Left renal pelvis (tissue), 4 donors: ENCODE measurements around the gene KCNG4. TPM values are rescaled to one million over a fixed set of nuclear protein-coding genes. Genes with fewer than 3 reads are reported as not detected.

ENCODE experiments used
- DNase-seq, 4 donors: peaks; one replicate each; pipeline ENCODE4 v3.0.0-alpha.2; 2013; ENCODE audit warnings: low read depth in 4 of 4, low spot score in 3 of 4
- polyA plus RNA-seq, 4 donors: library from polyadenylated mRNA; unstranded; fragments of 120-200 nt; gene quantifications; one replicate each; pipeline ENCODE4 v1.2.1, GENCODE V29; 2013; ENCODE audit not compliant: insufficient read length in 4 of 4

KCNG4 gene
- polyA plus RNA-seq, 4 donors: 0.03 to 0.09 TPM; not detected in 2

DNA sequence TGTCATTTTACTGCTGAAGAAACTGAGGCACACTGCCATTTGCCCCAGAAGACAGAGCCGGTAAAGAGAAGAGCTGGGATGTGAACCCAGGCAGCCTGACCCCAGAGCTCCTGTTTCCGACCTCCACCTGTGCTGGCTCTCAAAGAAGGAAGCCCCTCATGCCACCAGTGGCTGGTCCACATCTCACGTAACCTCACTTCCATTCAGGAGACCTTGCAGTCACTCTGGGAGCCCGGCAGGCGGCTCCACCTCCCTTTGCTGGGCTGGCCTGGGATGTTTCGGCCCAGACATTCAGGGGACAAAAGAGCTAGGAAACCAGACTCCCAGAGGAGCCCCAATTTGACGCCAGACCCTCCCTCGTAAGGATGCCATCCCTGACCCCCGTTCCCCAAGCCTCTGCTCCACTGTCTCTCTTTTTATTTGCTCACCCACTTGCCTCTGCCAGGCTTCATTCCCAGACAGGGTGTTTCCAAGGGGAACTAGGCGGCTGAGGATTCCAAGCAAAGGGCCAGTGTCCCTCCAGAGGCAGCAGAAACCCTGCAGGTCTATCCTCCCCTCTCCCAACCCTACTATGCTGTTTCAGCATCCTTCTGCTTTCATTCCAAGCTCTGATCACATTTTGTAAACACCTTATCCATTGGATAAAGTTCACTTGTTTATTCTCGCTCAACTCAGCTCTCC is 55.8 kb downstream of the KCNG4 start:
- no peak for DNase-seq

DNA sequence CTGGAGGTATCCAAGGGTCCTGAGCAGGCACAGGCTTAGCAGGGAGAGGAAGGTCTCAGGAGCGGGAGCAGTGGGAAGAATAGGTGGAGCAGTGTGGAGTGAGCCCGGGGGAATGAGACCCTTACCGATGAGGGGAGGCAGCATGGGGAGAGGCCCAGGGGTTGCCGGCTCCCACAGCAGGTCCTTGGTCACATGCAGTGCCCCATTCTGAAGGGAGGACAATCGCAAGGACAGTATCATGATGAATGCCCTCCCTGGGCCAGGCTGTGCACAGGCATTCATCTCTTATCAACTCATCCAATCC is 56.3 kb downstream of the KCNG4 start:
- DNase-seq: no peak

- no peak for DNase-seq
Observed at GRCh38 chr16:84182680-84183571, 56.9 kb downstream of the KCNG4 start.

GRCh38 chr16:84182104-84182503 is 57.7 kb downstream of the KCNG4 start:
- no peak for DNase-seq

DNA sequence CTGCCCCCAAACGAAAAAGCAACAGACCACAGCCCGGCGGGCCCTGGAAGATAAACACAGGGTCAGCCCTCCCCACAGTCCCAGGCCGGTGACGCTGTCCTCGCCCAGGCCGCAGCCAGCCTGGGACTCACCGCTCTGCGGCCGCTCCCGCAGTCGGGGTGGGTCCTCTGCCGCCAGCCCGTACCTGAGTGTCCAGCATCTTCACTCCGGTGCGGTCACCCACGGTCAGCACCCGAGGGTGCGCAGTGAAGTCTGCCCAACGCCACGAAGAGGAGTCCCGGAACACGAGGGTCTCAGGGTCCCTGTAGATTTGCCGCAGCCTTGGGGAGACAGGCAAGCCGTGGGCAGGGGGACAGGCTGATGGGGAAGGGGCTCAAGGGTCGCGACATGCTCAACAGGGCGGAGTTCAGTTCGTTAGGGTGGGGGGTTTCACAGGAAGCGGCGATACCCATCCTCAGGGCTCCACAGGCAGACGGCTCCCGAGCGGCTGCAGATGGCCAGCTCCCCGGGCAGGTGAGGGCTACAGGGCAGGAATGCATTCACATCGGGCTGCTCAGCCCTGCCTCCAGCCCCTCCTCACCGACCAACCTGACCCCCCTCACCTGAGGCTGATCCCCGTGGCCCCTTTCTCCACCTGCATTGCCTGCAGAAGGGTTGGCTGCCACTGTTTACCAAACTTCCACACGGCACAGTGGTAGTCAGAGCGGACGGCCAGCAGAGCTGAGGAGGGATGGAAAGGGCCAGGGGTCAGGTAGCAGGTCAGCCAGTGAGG is 58.5 kb downstream of the KCNG4 start:
- no peak for DNase-seq

DNA sequence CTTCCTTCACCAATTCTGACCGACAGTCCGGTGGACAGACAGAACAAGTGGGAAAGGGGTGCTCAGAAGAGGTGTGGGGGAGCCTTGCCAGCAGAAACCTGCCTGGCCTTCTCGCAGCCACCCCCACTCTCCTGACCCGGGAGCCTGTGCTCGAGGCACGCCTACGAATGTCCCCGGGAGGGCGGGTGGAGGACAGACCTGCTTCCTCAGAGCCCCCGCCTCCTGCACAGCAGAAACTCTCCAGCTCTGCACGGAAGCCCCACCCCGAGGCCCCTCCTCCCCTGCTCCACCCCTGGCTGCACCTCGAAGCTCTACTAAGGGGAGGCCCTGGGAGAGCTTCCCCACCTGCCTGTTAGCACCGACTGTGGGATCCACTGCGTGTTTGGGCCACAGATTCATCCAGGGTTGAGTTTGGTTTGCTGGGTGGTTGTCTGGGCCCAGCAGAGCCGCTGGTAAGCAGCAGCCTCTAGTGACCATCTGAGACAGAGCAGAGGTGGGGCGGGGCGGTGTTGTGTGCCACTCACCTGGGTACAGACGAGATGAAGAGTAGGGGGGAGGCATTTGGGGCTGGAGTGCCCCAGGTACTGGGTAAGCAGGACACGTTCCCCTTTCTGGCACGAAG is 59.2 kb downstream of the KCNG4 start:
- DNase-seq: no peak

DNA sequence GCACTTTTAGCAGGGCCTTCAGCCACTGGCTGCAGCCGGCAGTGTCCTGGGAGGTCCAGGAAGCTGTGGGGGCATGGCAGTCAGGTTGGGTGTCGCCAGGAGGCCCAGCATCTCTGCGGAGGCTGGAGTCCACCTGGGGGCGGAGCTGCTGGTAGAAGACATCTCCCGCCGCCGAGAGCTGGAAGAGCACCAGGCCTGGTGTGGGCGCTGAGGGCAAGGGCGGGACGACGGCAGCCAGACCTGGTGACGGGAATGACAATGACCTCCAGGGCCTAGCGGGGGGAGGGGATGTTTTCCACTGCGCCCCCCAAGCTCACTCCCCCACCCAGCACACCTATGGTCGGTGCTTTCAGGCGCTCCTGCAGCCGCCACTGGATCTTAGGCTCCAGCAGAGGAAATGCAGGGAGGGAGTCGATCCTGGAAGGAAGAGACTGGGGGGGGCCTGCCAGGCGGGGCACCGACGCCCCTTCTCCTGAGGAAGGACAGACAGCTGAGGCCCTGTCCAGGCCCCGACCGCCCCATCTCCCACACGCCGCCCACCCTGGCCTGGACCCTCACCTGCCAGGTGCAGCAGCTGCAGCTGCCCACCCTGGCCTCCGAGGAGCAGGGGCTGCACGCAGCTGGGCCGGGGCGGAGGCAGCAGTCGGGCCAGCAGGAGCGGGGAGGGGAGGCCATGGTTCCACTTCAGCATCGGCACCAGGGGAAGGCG is 60.0 kb downstream of the KCNG4 start:
- no peak for DNase-seq

DNA sequence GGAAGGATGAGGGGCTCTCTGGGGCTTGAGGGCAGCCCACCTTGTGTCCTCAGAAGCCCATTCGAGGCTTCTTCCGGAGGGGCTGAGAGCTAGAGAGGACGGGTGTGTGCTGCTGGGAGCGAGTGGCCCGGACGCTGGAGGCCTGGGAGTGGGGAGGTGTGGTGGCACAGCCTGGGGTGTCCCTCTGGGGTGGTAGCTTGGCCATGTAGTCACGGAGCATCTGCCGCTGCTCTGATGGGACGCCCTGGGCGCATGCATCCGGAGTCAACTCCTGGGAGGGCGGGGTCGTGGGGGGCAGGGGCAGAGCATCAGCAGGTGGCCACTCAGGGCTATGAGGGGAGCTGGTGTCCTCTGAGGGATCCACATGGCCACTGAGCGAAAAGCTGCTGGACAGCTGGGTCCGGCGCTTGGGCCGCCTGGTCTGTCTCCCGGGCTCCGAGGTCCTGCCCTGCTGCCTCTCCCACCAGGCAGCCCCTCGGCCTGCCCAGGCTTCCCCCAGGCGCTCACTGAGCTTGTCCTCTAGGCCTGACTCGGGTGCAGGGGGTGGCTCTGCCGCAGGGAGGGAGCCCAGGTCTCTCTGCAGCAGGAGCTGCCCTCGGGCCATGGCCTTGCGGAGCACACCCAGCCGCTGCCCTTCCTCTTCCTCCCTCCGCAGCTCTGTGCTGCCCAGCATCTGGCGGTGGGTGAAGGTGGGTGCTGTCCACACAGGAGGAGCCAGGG is 60.8 kb downstream of the KCNG4 start:
- no peak for DNase-seq

GRCh38 chr16:84178146-84178765 is 61.6 kb downstream of the KCNG4 start:
- no peak for DNase-seq

GRCh38 chr16:84177741-84178073 is 62.1 kb downstream of the KCNG4 start:
- no peak for DNase-seq

DNA sequence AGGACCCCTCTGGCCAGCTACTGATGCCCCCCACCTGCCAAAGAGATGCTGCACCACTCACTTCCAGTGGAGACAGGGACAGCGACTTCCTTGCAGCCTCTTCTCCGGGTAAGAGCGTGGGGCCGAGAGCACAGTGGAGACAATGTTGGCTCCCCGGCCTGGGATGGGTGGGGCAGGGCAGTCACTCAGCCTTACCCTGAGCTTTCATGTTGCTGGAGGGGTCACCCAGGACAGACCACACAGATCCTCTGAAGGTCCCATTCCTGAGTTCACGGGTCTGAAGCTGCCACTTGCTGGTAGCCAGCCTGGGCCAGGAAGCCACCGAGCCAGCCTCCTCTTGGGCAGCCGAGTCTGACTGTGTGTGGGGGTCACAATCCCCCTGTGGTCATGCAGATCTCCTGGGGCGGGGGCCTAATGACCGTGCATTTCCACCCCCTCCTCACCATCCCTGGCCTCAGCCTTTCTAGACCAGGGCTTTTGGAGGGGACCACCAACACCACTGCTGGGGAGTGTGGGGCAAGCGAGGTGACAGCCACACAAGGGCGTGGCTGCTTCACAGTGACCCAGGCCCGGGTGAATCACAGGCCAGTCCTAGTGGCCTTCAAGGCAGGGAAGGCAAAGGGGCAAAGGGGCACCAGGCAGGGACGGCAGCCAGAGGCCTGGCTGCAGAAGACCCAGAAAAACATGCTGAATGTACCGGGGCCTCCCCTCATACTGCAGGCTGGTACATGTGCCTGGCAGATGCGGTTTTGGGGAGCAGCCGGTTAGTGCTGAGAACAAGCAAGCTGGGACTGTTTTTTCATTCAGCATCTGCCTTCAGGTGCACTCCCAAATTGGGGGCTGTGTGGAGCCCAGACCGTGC is 63.4 kb downstream of the KCNG4 start:
- no peak for DNase-seq

DNA sequence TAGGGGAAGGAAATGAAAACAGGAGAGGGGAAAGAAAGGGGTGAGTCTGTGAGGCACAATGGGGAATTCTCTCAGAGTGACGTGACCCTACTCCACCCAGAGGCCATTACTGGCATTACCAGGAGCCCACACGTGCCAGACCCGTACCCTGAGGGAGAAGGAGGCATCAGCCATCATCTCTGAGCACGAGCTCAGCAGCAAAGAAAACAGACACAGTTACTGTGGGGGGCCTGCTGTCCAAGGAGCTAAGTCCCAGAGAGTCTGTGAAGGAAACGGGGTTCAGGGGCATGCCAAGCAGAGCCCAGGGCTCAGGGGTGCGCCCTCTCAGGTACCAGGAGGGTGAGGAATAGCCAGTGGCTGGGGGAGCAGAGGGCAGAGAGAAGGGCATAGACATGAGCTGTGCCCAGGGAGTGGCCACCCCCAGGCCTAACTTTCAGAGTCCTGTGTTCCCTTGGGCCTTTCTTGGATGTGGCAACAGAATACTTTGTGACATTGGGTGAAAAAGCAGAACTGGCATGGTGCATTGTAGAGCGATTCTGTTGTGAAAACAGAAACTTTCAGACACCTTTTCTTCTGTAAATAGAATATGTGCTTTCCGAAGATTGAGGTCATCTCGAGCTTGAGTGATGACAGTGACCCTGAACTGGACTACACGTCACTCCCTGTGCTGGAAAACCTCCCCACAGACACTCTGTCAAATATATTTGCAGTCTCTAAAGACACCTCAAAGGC is 64.3 kb downstream of the KCNG4 start:
- no peak for DNase-seq

GRCh38 chr16:84174396-84174795 is 65.4 kb downstream of the KCNG4 start:
- DNase-seq: no peak

DNA sequence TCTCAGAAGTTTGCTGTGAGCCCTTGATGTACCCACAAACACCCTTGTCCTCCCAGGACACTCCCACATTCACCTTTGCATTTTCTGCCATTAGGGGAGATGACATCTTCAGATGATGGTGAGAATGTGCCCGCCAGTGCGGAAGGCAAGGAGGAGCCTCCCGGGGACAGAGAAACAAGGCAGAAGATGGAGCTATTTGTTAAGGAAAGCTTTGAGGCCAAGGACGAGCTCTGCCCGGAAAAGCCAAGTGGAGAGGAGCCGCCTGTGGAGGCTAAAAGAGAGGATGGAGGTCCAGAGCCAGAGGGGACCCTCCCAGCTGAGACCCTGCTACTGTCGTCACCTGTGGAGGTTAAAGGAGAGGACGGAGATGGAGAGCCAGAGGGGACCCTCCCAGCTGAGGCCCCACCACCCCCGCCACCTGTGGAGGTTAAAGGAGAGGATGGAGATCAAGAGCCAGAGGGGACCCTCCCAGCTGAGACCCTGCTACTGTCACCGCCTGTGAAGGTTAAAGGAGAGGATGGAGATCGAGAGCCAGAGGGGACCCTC is 70.0 kb downstream of the KCNG4 start:
- no peak for DNase-seq
